HepG2 (cell line): ENCODE measurements around the gene SPATA13. TPM values are rescaled to one million over a fixed set of nuclear protein-coding genes. Genes with fewer than 3 reads are reported as not detected.

Experiments used
- ATAC-seq: fragments of 200-7000 bp; cut with Tn5 transposase; 3 replicates; pipeline ENCODE4 v1.9.1; 2020; ENCODE audit warnings: mild to moderate bottlenecking, moderate library complexity
- BruUV-seq: library from RNA; stranded (reverse); fragments of 400-500 nt; replicated peaks from 2 replicates; lab custom pipeline; 2021; lab: Mats Ljungman, UMichigan
- CTCF ChIA-PET: fragments of 300-600 bp; formaldehyde crosslinking; extraction: SDS; loops from one replicate; lab custom pipeline; 2021; ENCODE audit warnings: low total read pairs, inconsistent platforms, low intra/inter-chr PET ratio; lab: Yijun Ruan, JAX
- POLR2A ChIA-PET: fragments of 350-600 bp; sonication (Branson Sonifier 250); formaldehyde crosslinking; loops from one replicate; lab custom pipeline; 2020; ENCODE audit warnings: antibody characterized with exemption, inconsistent platforms; lab: Yijun Ruan, JAX
- DNase-seq: peaks from one replicate; pipeline ENCODE4 v3.0.0-alpha.2; 2015; ENCODE audit warnings: low spot score
- FAIRE-seq: peaks from 3 replicates; lab custom pipeline; 2011; peaks lifted over from hg19 to GRCh38; lab: Jason Lieb, UNC
- H2AFZ ChIP-seq: one replicate; pipeline ENCODE4 v1.6.1; 2011; ENCODE audit warnings: low read length, inconsistent platforms
- H3K27ac ChIP-seq: fragments of 300-600 bp; 3 replicates; pipeline ENCODE4 v1.8.0; 2011; ENCODE audit warnings: mixed run types, mild to moderate bottlenecking, mixed read lengths, low read length, inconsistent platforms; ENCODE audit not compliant: insufficient read depth; ENCODE audit errors: extremely low read length
- H3K27me3 ChIP-seq, 2 experiments: fragments of 200-600 bp in 1 of 2; 2 replicates in 1 of 2; 3 replicates in 1 of 2; pipeline versions ENCODE4 v1.6.0 to v1.8.0; 2011; ENCODE audit warnings: low read length in 2 of 2, mild to moderate bottlenecking in 2 of 2, moderate library complexity in 2 of 2, inconsistent platforms in 1 of 2; ENCODE audit not compliant: insufficient read depth in 2 of 2, control insufficient read depth in 1 of 2
- H3K36me3 ChIP-seq, 2 experiments: fragments of 200-600 bp in 1 of 2; replicated peaks in 1 of 2; 2 replicates in 1 of 2; 3 replicates in 1 of 2; pipeline versions ENCODE4 v1.5.1 to v1.8.0; 2011; ENCODE audit warnings: low read length in 2 of 2, inconsistent platforms in 1 of 2; ENCODE audit not compliant: insufficient read depth in 2 of 2, control insufficient read depth in 1 of 2
- H3K4me1 ChIP-seq: 2 replicates; pipeline ENCODE4 v1.5.1; 2012; ENCODE audit warnings: low read length, inconsistent platforms; ENCODE audit not compliant: insufficient read depth
- H3K4me2 ChIP-seq: 2 replicates; pipeline ENCODE4 v1.6.0; 2011; ENCODE audit warnings: low read depth, low read length, inconsistent platforms
- H3K4me3 ChIP-seq, 3 experiments: fragments of 200-600 bp in 1 of 3; sonication (generic), shearing (Covaris generic) in 1 of 3; replicated peaks in 1 of 3; 2 replicates each; pipeline ENCODE4 v1.5.1; 2011 to 2016; ENCODE audit warnings: low read length in 3 of 3, inconsistent platforms in 2 of 3, low read depth in 2 of 3, mild to moderate bottlenecking in 2 of 3, control low read depth in 1 of 3, mixed read lengths in 1 of 3; ENCODE audit not compliant: insufficient read depth in 1 of 3
- H3K79me2 ChIP-seq: one replicate; pipeline ENCODE4 v1.6.1; 2011; ENCODE audit warnings: low read length, inconsistent platforms; ENCODE audit not compliant: insufficient read depth
- H3K9ac ChIP-seq: 2 replicates; pipeline ENCODE4 v1.6.0; 2011; ENCODE audit warnings: mild to moderate bottlenecking, low read depth, low read length, inconsistent platforms; ENCODE audit not compliant: insufficient read depth
- H3K9me3 ChIP-seq: 2 replicates; pipeline ENCODE4 v1.5.1; 2012; ENCODE audit warnings: mild to moderate bottlenecking, low read length
- H4K20me1 ChIP-seq: 2 replicates; pipeline ENCODE4 v1.6.0; 2011; ENCODE audit warnings: inconsistent platforms, mild to moderate bottlenecking, low read length, moderate library complexity; ENCODE audit not compliant: insufficient read depth
- CEBPB ChIP-seq: IDR thresholded peaks from 2 replicates; pipeline ENCODE4 v1.6.1; 2011; ENCODE audit warnings: low read depth, low read length, improper control_type of control experiment, borderline replicate concordance
- FOSL2 ChIP-seq: sonication (generic); formaldehyde crosslinking; IDR thresholded peaks from 2 replicates; pipeline ENCODE4 v1.4.0; 2020; ENCODE audit warnings: missing genetic modification reagents
- KAT7 ChIP-seq: IDR thresholded peaks from 2 replicates; pipeline ENCODE4 v1.6.1; 2018; ENCODE audit warnings: borderline replicate concordance, missing compliant biosample characterization
- PHB2 ChIP-seq: fragments of 450-650 bp; IDR thresholded peaks from 2 replicates; pipeline ENCODE4 v1.6.1; 2018; ENCODE audit not compliant: partially characterized antibody
- POLR2A ChIP-seq, 2 experiments: IDR thresholded peaks; 2 replicates each; pipeline ENCODE4 v1.6.1; 2011; ENCODE audit warnings: low read depth in 2 of 2, low read length in 2 of 2, mild to moderate bottlenecking in 1 of 2, moderate library complexity in 1 of 2; ENCODE audit not compliant: insufficient read depth in 1 of 2
- STAT5B ChIP-seq: sonication (generic); formaldehyde crosslinking; IDR thresholded peaks from 2 replicates; pipeline ENCODE4 v1.4.0; 2020; ENCODE audit warnings: missing genetic modification reagents
- ZNF234 ChIP-seq: sonication (generic); formaldehyde crosslinking; conservative IDR thresholded peaks from 2 replicates; pipeline ENCODE4 v1.5.1; 2020; ENCODE audit warnings: mild to moderate bottlenecking, missing genetic modification reagents
- WGBS: methylation state at CpG from one replicate; pipeline ENCODE4 v1.1.6; 2017; ENCODE audit warnings: low lambda C conversion rate; 5-methylcytosine and 5-hydroxymethylcytosine counted together
- in situ Hi-C: cut with HindIII; loops from 2 replicates; pipeline ENCODE4 v1.10.0; 2017; ENCODE audit warnings: low pct_unique_long_range_greater_than_20kb; ENCODE audit not compliant: extremely low pct_ligation_motif_present
- intact Hi-C: fragments of 100-400 bp; cut with micrococcal nuclease; formaldehyde crosslinking; loops from one replicate; pipeline ENCODE4 v1.10.0; 2022; ENCODE audit not compliant: unreplicated experiment
- polyA plus RNA-seq, 8 experiments: library from polyadenylated mRNA; depleted of rRNA in 3 of 8; stranded (reverse) in 7 of 8; unstranded in 1 of 8; fragments of >200 nt; fragmentation: Illumina TruSeq in 4 of 8; extraction: Trizol in 4 of 8; gene quantifications; 2 replicates each; pipeline versions ENCODE4 v1.2.1 to v1.2.3, GENCODE V29; 2011 to 2016; ENCODE audit warnings: low read depth in 4 of 8, missing spikeins in 1 of 8, mixed read lengths in 1 of 8; ENCODE audit not compliant: insufficient read depth in 1 of 8
- total RNA-seq, 5 experiments: library from RNA; depleted of rRNA; stranded (reverse); fragments of >200 nt; fragmentation: Illumina TruSeq; extraction: Trizol; gene quantifications; 2 replicates each; pipeline ENCODE4 v1.2.3, GENCODE V29; 2016; ENCODE audit warnings: low read depth in 1 of 5
- TF ChIP-seq, protein P1 (sequence below): sonication (generic); formaldehyde crosslinking; IDR thresholded peaks from 2 replicates; pipeline ENCODE4 v1.4.0; 2020; ENCODE audit warnings: mild to moderate bottlenecking, missing genetic modification reagents
- TF ChIP-seq, protein P2 (sequence below): sonication (generic); formaldehyde crosslinking; IDR thresholded peaks from 2 replicates; pipeline ENCODE4 v1.8.1; 2022; ENCODE audit warnings: mild to moderate bottlenecking, missing genetic modification reagents
- TF ChIP-seq, protein P3 (sequence below): sonication (generic); formaldehyde crosslinking; IDR thresholded peaks from 2 replicates; pipeline ENCODE4; 2020; ENCODE audit warnings: missing genetic modification reagents, mild to moderate bottlenecking, borderline replicate concordance

Gene SPATA13
- total and polyA plus RNA-seq, 2 of the 13 experiments (the other 11 are each of a cell fraction or from before 2014, with no cell fraction given), result 11.3 to 14.2 TPM

DNA sequence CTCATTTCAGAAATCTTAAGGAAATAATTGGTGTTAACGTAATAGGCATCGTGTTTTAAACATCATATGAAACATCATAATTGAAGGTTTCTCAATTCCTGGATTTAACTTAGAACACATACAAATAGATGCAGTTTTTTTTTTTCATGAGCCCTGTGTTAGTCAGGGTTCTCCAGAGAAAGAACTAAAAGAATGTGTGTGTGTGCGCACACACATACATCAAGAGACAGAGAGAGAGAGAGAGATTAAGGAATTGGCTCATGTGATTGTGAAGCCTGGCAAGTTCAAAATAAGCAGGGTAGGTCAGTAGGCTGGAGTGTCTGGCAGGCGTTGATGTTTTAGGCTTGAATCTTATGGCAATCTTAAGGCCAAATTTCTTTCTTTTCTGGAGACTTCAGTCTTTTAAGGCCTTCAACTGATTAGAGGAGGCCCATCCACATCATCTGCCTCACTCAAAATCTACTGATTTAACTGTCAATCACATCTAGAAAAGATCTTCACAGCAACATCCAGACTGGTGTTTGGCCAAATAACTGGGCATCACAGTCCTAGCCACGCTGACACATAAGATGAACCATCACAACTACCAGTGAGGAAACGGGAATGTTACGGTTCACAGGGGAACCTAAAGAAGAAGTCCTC is 25.2 kb downstream of the SPATA13 start (continued):
- TF ChIP-seq, protein P1, sequence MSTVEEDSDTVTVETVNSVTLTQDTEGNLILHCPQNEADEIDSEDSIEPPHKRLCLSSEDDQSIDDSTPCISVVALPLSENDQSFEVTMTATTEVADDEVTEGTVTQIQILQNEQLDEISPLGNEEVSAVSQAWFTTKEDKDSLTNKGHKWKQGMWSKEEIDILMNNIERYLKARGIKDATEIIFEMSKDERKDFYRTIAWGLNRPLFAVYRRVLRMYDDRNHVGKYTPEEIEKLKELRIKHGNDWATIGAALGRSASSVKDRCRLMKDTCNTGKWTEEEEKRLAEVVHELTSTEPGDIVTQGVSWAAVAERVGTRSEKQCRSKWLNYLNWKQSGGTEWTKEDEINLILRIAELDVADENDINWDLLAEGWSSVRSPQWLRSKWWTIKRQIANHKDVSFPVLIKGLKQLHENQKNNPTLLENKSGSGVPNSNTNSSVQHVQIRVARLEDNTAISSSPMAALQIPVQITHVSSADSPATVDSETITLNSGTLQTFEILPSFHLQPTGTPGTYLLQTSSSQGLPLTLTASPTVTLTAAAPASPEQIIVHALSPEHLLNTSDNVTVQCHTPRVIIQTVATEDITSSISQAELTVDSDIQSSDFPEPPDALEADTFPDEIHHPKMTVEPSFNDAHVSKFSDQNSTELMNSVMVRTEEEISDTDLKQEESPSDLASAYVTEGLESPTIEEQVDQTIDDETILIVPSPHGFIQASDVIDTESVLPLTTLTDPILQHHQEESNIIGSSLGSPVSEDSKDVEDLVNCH (CRISPR knock-in tag), result no peak
- TF ChIP-seq POLR2A (IDR thresholded peaks at IDR 0.05; ENCODE audit: insufficient read depth in 1 of 2, low read depth in 2 of 2, low read length in 2 of 2) (no peak), CEBPB (no peak), ZNF234 (CRISPR knock-in tag) (no peak)
- TF ChIP-seq, protein P2, sequence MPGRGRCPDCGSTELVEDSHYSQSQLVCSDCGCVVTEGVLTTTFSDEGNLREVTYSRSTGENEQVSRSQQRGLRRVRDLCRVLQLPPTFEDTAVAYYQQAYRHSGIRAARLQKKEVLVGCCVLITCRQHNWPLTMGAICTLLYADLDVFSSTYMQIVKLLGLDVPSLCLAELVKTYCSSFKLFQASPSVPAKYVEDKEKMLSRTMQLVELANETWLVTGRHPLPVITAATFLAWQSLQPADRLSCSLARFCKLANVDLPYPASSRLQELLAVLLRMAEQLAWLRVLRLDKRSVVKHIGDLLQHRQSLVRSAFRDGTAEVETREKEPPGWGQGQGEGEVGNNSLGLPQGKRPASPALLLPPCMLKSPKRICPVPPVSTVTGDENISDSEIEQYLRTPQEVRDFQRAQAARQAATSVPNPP (CRISPR knock-in tag), result no peak

DNA sequence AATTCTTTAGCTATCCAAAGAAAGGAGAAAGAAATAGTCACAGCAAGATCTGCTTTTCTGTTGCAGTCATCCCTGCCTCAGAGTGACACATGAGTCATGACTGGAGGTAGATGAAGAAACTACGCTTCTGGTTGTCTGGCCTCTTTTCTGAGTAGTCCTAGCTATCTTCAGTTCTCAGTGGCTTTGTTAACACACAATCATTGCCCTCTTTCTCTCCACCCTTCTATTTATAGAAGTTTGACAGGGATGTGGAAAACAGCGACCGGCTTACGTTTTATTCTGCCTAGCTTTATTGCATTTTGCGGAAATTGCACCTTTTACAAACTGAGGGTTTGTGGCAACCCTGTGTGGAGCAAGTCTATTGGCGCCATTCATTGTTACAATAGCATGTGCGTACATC is 26.7 kb downstream of the SPATA13 start:
- H3K27ac ChIP-seq, result peak overlapping the region; percentile 24

More for the DNA sequence above, 26.7 kb downstream of the SPATA13 start:
- no peak for DNase-seq
- ChIA-PET POLR2A (interaction anchor here (0.6 to 2.1 kb wide), 3 partner anchors 23 to 38 kb away, joined by 3 to 7 read pairs (median 4); no protein-coding TSS in a partner anchor), CTCF (no interaction called here)
- TF ChIP-seq, protein P3, sequence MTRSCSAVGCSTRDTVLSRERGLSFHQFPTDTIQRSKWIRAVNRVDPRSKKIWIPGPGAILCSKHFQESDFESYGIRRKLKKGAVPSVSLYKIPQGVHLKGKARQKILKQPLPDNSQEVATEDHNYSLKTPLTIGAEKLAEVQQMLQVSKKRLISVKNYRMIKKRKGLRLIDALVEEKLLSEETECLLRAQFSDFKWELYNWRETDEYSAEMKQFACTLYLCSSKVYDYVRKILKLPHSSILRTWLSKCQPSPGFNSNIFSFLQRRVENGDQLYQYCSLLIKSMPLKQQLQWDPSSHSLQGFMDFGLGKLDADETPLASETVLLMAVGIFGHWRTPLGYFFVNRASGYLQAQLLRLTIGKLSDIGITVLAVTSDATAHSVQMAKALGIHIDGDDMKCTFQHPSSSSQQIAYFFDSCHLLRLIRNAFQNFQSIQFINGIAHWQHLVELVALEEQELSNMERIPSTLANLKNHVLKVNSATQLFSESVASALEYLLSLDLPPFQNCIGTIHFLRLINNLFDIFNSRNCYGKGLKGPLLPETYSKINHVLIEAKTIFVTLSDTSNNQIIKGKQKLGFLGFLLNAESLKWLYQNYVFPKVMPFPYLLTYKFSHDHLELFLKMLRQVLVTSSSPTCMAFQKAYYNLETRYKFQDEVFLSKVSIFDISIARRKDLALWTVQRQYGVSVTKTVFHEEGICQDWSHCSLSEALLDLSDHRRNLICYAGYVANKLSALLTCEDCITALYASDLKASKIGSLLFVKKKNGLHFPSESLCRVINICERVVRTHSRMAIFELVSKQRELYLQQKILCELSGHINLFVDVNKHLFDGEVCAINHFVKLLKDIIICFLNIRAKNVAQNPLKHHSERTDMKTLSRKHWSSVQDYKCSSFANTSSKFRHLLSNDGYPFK, result no peak
- TF ChIP-seq PHB2, result no peak
- TF ChIP-seq STAT5B (CRISPR knock-in tag), result no peak
- TF ChIP-seq KAT7 (CRISPR knock-in tag), result no peak
- peak; percentile 65 for TF ChIP-seq FOSL2 (CRISPR knock-in tag)
- BruUV-seq, result no TSS peak
- Histone ChIP-seq H4K20me1 (no peaks in the 10 kb centered on the region), H3K4me2 (no peak overlapping the region), H3K9me3 (no peaks in the 10 kb centered on the region), H3K79me2 (peaks cover 42% of the 10 kb centered on the region), H3K27me3 (no peaks in the 10 kb centered on the region), H3K36me3 (no peaks in the 10 kb centered on the region), H2AFZ (no peak overlapping the region), H3K9ac (no peak overlapping the region), H3K4me3 (no peak overlapping the region), H3K4me1 (peaks cover 60% of the 10 kb centered on the region)
- FAIRE-seq, result no peak
- WGBS, result 85% methylated on average over 7 of the region's 7 CpGs
- no peak for ATAC-seq
- intact Hi-C loops (no loop called here), in situ Hi-C loops (no loop called here)
